Effector memory CD4-positive, alpha-beta T cell (primary cell): ENCODE results near the gene KREMEN2.

ENCODE experiments used
- DNase-seq, 3 donors: peaks; one replicate each; pipeline ENCODE4 v3.0.0-alpha.2; 2020
- H3K27ac ChIP-seq: 2 replicates; pipeline ENCODE4 v1.7.0; 2013; ENCODE audit warnings: mild to moderate bottlenecking, low read length, moderate library complexity; ENCODE audit not compliant: insufficient read depth, poor library complexity, severe bottlenecking
- H3K27me3 ChIP-seq: replicated peaks from 2 replicates; pipeline ENCODE4 v1.7.0; 2013; ENCODE audit warnings: mild to moderate bottlenecking, low read length; ENCODE audit not compliant: insufficient read depth, control insufficient read depth, poor library complexity, severe bottlenecking
- H3K36me3 ChIP-seq: 2 replicates; pipeline ENCODE4 v1.7.0; 2013; ENCODE audit warnings: mild to moderate bottlenecking, low read length, moderate library complexity; ENCODE audit not compliant: control insufficient read depth, insufficient read depth
- H3K4me1 ChIP-seq: 2 replicates; pipeline ENCODE4 v1.7.0; 2013; ENCODE audit warnings: low read length, mild to moderate bottlenecking; ENCODE audit not compliant: control insufficient read depth, insufficient read depth, poor library complexity, severe bottlenecking
- H3K4me3 ChIP-seq: 2 replicates; pipeline ENCODE4 v1.7.0; 2013; ENCODE audit warnings: low read length, low read depth, mild to moderate bottlenecking; ENCODE audit not compliant: insufficient read depth, poor library complexity, severe bottlenecking
- H3K9me3 ChIP-seq: 2 replicates; pipeline ENCODE4 v1.7.0; 2013; ENCODE audit warnings: mild to moderate bottlenecking, low read length, moderate library complexity; ENCODE audit not compliant: control insufficient read depth

The KREMEN2 gene

GRCh38 chr16:2953706-2954627, 10.1 kb upstream of the KREMEN2 start:
- DNase-seq: no peak
- Histone ChIP-seq H3K27ac (no peak overlapping the region), H3K36me3 (peaks cover 2% of the 10 kb centered on the region), H3K9me3 (no peaks in the 10 kb centered on the region), H3K4me3 (no peak overlapping the region), H3K27me3 (peaks cover 8% of the 10 kb centered on the region), H3K4me1 (no peaks in the 10 kb centered on the region)

- H3K4me1 ChIP-seq: no peaks in the 10 kb centered on the region
- no peak overlapping the region for H3K27ac ChIP-seq
- peaks cover 8% of the 10 kb centered on the region for H3K27me3 ChIP-seq
- no peak overlapping the region for H3K4me3 ChIP-seq
- H3K9me3 ChIP-seq: no peaks in the 10 kb centered on the region
- H3K36me3 ChIP-seq: no peaks in the 10 kb centered on the region
- DNase-seq: no peak
Observed at GRCh38 chr16:2954656-2955381, 9.3 kb upstream of the KREMEN2 start.

GRCh38 chr16:2955438-2955778, 8.7 kb upstream of the KREMEN2 start:
- H3K4me1 ChIP-seq: no peaks in the 10 kb centered on the region
- no peak overlapping the region for H3K4me3 ChIP-seq
- H3K27me3 ChIP-seq: peaks cover 8% of the 10 kb centered on the region
- H3K36me3 ChIP-seq: no peaks in the 10 kb centered on the region
- no peaks in the 10 kb centered on the region for H3K9me3 ChIP-seq
- no peak for DNase-seq
- no peak overlapping the region for H3K27ac ChIP-seq

- H3K9me3 ChIP-seq: no peaks in the 10 kb centered on the region
- DNase-seq: no peak
- H3K36me3 ChIP-seq: no peaks in the 10 kb centered on the region
- no peak overlapping the region for H3K4me3 ChIP-seq
- peaks cover 8% of the 10 kb centered on the region for H3K27me3 ChIP-seq
- H3K27ac ChIP-seq: no peak overlapping the region
- no peaks in the 10 kb centered on the region for H3K4me1 ChIP-seq
Observed at GRCh38 chr16:2955779-2956578, 8.1 kb upstream of the KREMEN2 start.

- Histone ChIP-seq H3K27ac (no peak overlapping the region), H3K4me3 (no peak overlapping the region), H3K9me3 (no peaks in the 10 kb centered on the region), H3K36me3 (no peaks in the 10 kb centered on the region), H3K4me1 (no peaks in the 10 kb centered on the region), H3K27me3 (peaks cover 8% of the 10 kb centered on the region)
- no peak for DNase-seq
Observed at GRCh38 chr16:2956579-2956956, 7.5 kb upstream of the KREMEN2 start.

- Histone ChIP-seq H3K9me3 (no peaks in the 10 kb centered on the region), H3K27me3 (peaks cover 33% of the 10 kb centered on the region), H3K4me3 (no peak overlapping the region), H3K4me1 (peaks cover 18% of the 10 kb centered on the region), H3K36me3 (no peaks in the 10 kb centered on the region), H3K27ac (no peak overlapping the region)
- no peak for DNase-seq
Observed at GRCh38 chr16:2959206-2959605, 4.9 kb upstream of the KREMEN2 start.

GRCh38 chr16:2960183-2961010, 3.7 kb upstream of the KREMEN2 start:
- no peaks in the 10 kb centered on the region for H3K36me3 ChIP-seq
- no peaks in the 10 kb centered on the region for H3K9me3 ChIP-seq
- H3K4me3 ChIP-seq: no peak overlapping the region
- peaks cover 43% of the 10 kb centered on the region for H3K27me3 ChIP-seq
- peaks cover 30% of the 10 kb centered on the region for H3K4me1 ChIP-seq
- H3K27ac ChIP-seq: no peak overlapping the region
- DNase-seq: no peak

- DNase-seq: no peak
- Histone ChIP-seq H3K27me3 (peaks cover 57% of the 10 kb centered on the region), H3K4me1 (peaks cover 48% of the 10 kb centered on the region), H3K36me3 (no peaks in the 10 kb centered on the region), H3K27ac (no peak overlapping the region), H3K9me3 (no peaks in the 10 kb centered on the region), H3K4me3 (peak overlapping the region; percentile 12)
Observed at GRCh38 chr16:2962334-2963073, 1.6 kb upstream of the KREMEN2 start.
